Kasumi-1 (cell line): ENCODE measurements around the gene NLRP12.
A peak's percentile ranks its signal among the peaks of the same experiment; 100 is the strongest.
"Not testable (repeated sequence)": the region's sequence is repeated elsewhere in the genome, so short reads cannot be mapped to it uniquely, and the experiment has no call there.

Experiments used
- DNase-seq, 2 experiments: peaks; one replicate each; lab custom pipeline; 2025; lab: John Stamatoyannopoulos, UW

The NLRP12 gene

DNA sequence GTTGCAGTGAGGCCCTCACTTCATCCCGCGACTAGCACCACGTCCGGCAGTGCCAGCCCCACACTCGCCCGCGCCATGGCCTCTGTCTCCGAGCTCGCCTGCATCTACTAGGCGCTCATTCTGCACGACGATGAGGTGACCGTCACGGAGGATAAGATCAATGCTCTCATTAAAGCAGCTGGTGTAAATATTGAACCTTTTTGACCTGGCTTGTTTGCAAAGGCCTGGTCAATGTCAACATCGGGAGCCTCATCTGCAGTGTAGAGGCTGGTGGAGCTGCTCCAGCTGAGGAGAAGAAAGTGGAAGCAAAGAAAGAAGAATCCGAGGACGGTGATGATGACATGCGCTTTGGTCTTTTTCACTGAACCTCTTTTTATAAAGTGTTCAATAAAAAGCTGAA is 48.6 kb downstream of the NLRP12 start:
- DNase-seq = no peak

DNA sequence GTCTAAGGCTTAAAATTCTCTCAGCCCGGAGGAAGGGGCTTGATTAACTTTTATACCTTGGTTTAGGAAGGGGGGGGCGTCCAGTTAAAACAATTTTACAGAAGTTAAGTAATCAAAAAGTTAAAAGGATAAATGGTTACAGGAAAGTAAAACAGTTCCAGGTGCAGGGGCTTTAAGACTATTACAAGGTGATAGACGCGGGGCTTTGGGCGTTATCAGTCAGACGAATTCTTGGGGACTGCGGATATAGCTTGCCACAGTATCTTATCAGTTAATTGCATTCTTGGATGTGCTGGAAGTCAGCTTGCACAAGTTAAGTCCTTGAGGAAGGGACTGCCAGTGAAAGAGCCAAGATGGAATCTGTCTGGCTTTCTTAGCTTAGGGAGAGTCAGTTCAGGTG is 49.6 kb downstream of the NLRP12 start:
- not testable (repeated sequence) for DNase-seq

DNA sequence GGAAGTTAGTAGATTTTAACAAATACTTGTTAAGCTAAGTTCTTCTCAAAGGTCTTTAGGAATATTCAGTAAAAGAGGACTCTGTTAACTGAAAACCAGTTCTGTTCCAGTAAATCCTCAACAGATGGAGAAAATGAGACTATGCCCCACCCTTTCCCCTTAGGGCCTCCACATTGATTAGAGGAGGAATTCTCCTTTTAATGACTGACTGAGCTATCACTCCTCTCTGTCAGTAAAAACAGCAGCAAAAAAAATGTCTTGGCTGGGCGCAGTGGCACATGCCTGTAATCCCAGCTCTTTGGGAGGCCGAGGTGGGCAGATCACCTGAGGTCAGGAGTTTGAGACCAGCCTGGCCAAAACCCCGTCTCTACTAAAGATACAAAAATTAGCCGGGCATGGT is 50.1 kb downstream of the NLRP12 start:
- no peak for DNase-seq

DNA sequence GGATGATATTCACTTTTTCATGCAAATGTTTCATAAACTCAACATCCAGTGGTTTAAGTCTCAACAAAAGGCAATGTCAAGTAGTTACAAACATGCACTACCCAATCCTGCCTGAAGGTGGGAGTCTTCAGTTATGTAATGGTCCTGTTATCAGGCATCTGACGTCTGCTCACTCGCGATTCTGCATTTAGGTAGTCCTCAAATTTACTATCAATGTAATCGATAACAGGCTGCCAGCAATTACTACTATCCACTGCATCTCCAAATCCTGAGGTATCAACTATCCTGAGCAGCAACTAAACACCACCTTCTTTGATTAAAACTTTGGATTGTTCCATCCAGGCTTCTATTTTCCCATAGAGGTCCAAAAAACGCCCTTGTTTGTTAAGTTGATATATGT is 51.2 kb downstream of the NLRP12 start:
- DNase-seq = peak; percentile 65 to 66

GRCh38 chr19:53771144-53771543 is 53.0 kb downstream of the NLRP12 start:
- no peak for DNase-seq

DNA sequence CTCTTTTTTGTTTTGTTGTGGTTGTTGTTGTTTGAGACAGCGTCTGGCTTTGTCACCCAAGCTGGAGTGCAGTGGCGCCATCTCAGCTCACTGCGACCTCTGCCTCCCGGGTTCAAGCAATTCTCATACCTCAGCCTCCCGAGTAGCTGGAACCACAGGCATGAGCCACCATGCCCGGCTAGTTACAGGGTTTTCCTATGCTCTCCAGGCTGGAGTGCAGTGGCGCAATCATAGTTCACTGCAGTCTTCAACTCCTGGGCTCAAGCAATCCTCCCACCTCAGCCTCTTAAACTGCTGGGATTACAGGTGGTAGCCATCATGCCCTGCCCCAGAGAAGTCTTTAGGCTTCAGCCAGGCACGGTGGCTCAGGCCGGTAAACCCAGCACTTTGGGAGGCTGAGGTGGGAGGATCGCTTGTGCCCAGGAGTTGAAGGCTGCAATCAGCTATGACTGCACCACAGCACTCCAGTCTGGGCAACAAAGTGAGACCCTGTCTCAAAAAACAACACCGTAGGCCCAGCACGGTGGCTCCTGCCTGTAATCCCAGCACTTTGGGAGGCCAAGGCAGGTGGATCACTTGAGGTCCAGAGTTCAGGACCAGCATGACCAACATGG is 54.3 kb downstream of the NLRP12 start:
- DNase-seq = not testable (repeated sequence)

- DNase-seq = no peak
These were observed 55.7 kb downstream of the NLRP12 start for GRCh38 chr19:53768401-53768800.

- DNase-seq = not testable (repeated sequence)
These were observed 65.1 kb downstream of the NLRP12 start for GRCh38 chr19:53758991-53759390.
